LNCAP (cell line): ENCODE results near the gene PRKG1.

Experiments
- CTCF ChIP-seq: fragments of 450-650 bp; IDR thresholded peaks from 2 replicates; pipeline ENCODE4 v1.5.1; 2017; ENCODE audit warnings: mild to moderate bottlenecking

PRKG1 gene

GRCh38 chr10:51542853-51543252 lies 468.6 kb downstream of the PRKG1 start:
- TF ChIP-seq CTCF = no peak

- TF ChIP-seq CTCF = no peak
These were observed 470.6 kb downstream of the PRKG1 start for GRCh38 chr10:51544933-51545332.

- no peak for TF ChIP-seq CTCF
These were observed 473.7 kb downstream of the PRKG1 start for GRCh38 chr10:51547941-51548340.

- no peak for TF ChIP-seq CTCF
These were observed 478.6 kb downstream of the PRKG1 start for GRCh38 chr10:51552879-51553278.

GRCh38 chr10:51564896-51565510 lies 490.7 kb downstream of the PRKG1 start:
- TF ChIP-seq CTCF = no peak

GRCh38 chr10:51567271-51567670 lies 493.0 kb downstream of the PRKG1 start:
- no peak for TF ChIP-seq CTCF

GRCh38 chr10:51569467-51569866 lies 495.2 kb downstream of the PRKG1 start:
- TF ChIP-seq CTCF = no peak
